Progenitor cell of endocrine pancreas (in vitro differentiated cells): ENCODE data around the gene SNIP1. TPM values are rescaled to one million over a fixed set of nuclear protein-coding genes. Genes with fewer than 3 reads are reported as not detected.
"Not testable (repeated sequence)": the region's sequence is repeated elsewhere in the genome, so short reads cannot be mapped to it uniquely, and the experiment has no call there.

ENCODE experiments used
- DNase-seq: peaks from one replicate; pipeline ENCODE4 v3.0.0; 2021; ENCODE audit warnings: low spot score; ENCODE audit not compliant: unreplicated experiment
- H3K27ac Mint-ChIP-seq: 2 replicates; pipeline ENCODE4 v1.8.0; 2021; ENCODE audit warnings: mild to moderate bottlenecking, moderate library complexity, mixed read lengths
- H3K27me3 Mint-ChIP-seq: 2 replicates; pipeline ENCODE4 v1.8.0; 2021; ENCODE audit warnings: mixed read lengths
- H3K36me3 Mint-ChIP-seq: 2 replicates; pipeline ENCODE4 v1.8.0; 2022; ENCODE audit warnings: mixed read lengths; ENCODE audit not compliant: insufficient read depth
- H3K4me1 Mint-ChIP-seq: 2 replicates; pipeline ENCODE4 v1.8.0; 2021; ENCODE audit warnings: low read depth, mixed read lengths
- H3K4me3 Mint-ChIP-seq: 2 replicates; pipeline ENCODE4 v1.8.0; 2021; ENCODE audit warnings: low read depth, mild to moderate bottlenecking, moderate library complexity, mixed read lengths
- H3K9me3 Mint-ChIP-seq: 2 replicates; pipeline ENCODE4 v1.8.0; 2021; ENCODE audit warnings: low read depth, mixed read lengths
- CTCF ChIP-seq: fragments of 200-600 bp; sonication (generic); IDR thresholded peaks from one replicate; pipeline ENCODE4 v1.5.0; 2021; ENCODE audit warnings: antibody characterized with exemption, mild to moderate bottlenecking; ENCODE audit not compliant: unreplicated experiment
- total RNA-seq: library from RNA; stranded (reverse); gene quantifications from 2 replicates; pipeline ENCODE4 v1.2.1, GENCODE V29; 2021

SNIP1 gene
- total RNA-seq, 1 donor from 2014 or later = 17.1 TPM

DNA sequence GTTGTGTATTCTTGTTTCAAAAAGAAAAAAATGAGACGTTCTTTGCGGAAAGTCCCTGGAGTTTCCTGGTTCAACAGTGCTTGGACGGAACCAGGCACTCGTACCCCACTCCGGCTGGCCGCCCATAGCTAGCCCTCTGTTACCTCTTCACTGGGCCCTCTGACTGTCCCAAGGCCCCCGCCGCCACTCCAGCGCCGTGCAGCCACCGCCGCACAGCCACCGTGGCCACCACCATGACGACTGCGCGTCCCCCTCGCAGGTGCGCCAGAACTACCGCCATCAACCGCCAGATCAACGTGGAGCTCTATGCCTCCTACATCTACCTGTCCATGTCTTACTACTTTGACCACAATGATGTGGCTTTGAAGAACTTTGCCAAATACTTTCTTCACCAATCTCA is 9.6 kb downstream of the SNIP1 start:
- H3K27me3 Mint-ChIP-seq = no peaks in the 10 kb centered on the region
- no peak for DNase-seq
- H3K4me1 Mint-ChIP-seq = no peaks in the 10 kb centered on the region
- no peak for TF ChIP-seq CTCF
- H3K27ac Mint-ChIP-seq = no peak overlapping the region
- H3K9me3 Mint-ChIP-seq = no peaks in the 10 kb centered on the region
- peaks cover 25% of the 10 kb centered on the region for H3K36me3 Mint-ChIP-seq
- no peak overlapping the region for H3K4me3 Mint-ChIP-seq

DNA sequence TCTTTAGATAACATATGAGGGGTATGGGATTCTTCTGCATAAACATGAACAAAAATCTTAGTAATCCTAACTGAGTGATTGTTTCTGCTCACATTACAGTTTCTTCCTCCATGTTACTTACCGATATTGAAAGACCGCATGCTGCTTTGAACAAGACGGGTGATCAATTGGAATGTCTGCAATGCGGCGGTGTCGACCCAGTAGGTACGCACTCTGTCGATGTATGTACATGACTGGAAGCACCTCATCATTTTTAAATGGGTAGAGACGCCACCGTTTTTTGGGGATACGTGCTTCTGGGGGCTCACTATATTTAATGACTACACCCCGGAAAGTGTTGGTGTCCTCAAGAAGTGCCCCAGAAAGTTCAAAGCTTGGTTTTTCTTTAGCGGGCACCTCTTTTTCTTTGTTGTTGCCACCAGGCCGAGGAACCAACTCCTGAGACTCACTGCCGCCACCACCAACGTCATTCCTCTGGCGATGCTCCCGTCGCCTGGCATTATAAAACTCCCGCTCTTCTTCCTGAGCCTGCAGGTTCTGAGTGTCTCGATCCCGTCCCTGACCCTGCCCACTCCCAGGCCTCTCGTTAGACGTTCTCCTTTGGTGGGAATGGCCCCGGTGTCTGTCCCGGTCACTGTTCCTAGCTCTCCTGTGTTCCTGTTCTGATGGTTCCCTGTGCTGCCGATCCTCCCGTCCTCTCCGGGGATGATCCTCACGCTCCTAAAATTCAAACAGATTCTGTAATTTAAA is 13.9 kb downstream of the SNIP1 start:
- TF ChIP-seq CTCF = no peak
- Mint-ChIP-seq H3K9me3 (no peaks in the 10 kb centered on the region), H3K4me3 (no peak overlapping the region), H3K36me3 (peaks cover 26% of the 10 kb centered on the region), H3K27me3 (no peaks in the 10 kb centered on the region), H3K27ac (no peak overlapping the region), H3K4me1 (no peaks in the 10 kb centered on the region)
- DNase-seq = no peak

DNA sequence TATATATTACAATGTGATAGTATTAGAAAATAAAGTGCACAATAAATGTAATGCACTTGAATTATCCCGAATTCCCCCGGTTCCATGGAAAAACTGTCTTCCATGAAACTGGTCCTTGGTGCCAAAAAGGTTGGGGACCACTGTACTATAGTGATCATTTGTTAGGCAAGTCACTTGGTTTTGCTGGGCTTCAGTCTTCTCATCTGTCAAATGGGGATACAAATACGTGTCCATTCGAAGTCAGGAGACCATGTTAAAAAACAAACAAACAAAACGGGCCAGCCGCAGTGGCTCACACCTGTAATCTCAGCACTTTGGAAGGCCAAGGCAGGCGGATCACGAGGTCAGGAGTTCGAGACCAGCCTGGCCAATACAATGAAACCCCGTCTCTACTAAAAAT is 14.9 kb downstream of the SNIP1 start:
- H3K4me1 Mint-ChIP-seq, DNase-seq, H3K27ac Mint-ChIP-seq, H3K27me3 Mint-ChIP-seq, H3K4me3 Mint-ChIP-seq, H3K9me3 Mint-ChIP-seq: not testable (repeated sequence)
- H3K36me3 Mint-ChIP-seq = peaks cover 25% of the 10 kb centered on the region

DNA sequence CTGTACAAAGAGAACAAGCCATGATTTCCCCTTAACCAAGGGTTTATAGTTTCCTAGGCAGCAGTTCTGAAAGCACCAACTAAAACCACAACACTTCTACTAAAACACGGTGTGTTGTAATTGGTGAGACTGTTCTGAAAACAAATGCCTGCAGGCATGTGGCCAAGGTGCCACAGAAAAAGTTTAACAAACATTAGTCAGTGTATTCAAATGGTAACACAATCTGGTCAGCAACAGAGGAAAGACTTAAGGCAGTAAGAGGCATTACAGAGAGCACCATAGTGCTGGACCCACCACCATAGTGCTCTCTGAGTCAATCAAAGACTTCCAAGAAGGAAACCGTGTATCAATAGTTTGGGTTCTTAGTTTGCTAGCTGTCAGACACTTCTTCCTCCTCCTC is 16.7 kb downstream of the SNIP1 start:
- no peak overlapping the region for H3K27ac Mint-ChIP-seq
- H3K4me1 Mint-ChIP-seq = peaks cover 5% of the 10 kb centered on the region
- no peaks in the 10 kb centered on the region for H3K27me3 Mint-ChIP-seq
- H3K36me3 Mint-ChIP-seq = peaks cover 29% of the 10 kb centered on the region
- H3K9me3 Mint-ChIP-seq = no peaks in the 10 kb centered on the region
- no peak overlapping the region for H3K4me3 Mint-ChIP-seq
- no peak for DNase-seq
- no peak for TF ChIP-seq CTCF

- H3K27ac Mint-ChIP-seq = peak overlapping the region; percentile 96
- no peaks in the 10 kb centered on the region for H3K27me3 Mint-ChIP-seq
- peaks cover 5% of the 10 kb centered on the region for H3K4me1 Mint-ChIP-seq
- no peaks in the 10 kb centered on the region for H3K9me3 Mint-ChIP-seq
- TF ChIP-seq CTCF = no peak
- H3K4me3 Mint-ChIP-seq = no peak overlapping the region
- peaks cover 18% of the 10 kb centered on the region for H3K36me3 Mint-ChIP-seq
- DNase-seq = no peak
Measured at GRCh38 chr1:37533317-37534093, 20.6 kb downstream of the SNIP1 start.

DNA sequence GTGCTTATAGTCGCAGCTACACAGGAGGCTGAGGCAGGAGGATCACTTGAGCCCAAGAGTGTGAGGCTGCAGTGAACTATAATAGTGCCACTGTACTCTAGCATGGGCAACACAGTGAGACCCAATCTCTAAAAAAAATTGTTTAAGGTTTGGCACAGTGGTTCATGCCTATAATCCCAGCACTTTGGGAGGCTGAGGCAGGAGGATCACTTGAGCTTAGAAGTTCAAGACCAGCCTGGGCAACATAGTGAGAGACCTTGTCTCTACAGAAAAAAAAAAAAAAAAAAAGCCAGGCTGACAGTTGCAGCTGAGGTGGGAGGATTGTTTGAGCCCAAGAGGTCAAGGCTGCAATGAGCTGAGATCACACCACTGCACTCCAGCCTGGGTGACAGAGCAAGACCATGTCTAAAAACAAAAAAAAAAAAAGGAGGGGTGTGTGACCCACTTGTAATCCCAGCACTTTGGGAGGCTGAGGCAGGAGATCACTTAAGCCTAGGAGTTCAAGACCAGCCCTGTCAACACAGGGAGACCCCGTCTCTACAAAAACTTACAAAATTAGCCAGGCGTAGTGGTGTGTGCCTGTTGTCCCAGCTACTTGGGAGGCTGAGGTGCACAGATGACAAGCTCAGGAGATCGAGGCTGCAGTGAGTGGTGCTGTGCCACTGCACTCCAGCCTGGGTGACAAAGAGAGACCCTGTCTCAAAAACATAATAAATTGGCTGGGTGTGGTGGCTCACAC is 21.5 kb downstream of the SNIP1 start:
- not testable (repeated sequence) for H3K27ac Mint-ChIP-seq, H3K27me3 Mint-ChIP-seq, DNase-seq, H3K9me3 Mint-ChIP-seq, H3K4me3 Mint-ChIP-seq, H3K4me1 Mint-ChIP-seq
- H3K36me3 Mint-ChIP-seq = peaks cover 14% of the 10 kb centered on the region

GRCh38 chr1:37529888-37530287 is 24.2 kb downstream of the SNIP1 start:
- not testable (repeated sequence) for H3K27me3 Mint-ChIP-seq, H3K4me1 Mint-ChIP-seq, H3K9me3 Mint-ChIP-seq, H3K27ac Mint-ChIP-seq, H3K4me3 Mint-ChIP-seq, DNase-seq
- peaks cover 10% of the 10 kb centered on the region for H3K36me3 Mint-ChIP-seq
